HCT116 (cell line): ENCODE results near the gene MARCHF2. TPM values are rescaled to one million over a fixed set of nuclear protein-coding genes. Genes with fewer than 3 reads are reported as not detected.

Experiments used
- ATAC-seq: fragments of 200-7000 bp; cut with Tn5 transposase; 2 replicates; pipeline ENCODE4 v1.9.1; 2020; ENCODE audit warnings: mild to moderate bottlenecking, moderate library complexity
- BruUV-seq: library from RNA; stranded (reverse); fragments of 400-500 nt; replicated peaks from 2 replicates; lab custom pipeline; 2021; lab: Mats Ljungman, UMichigan
- CTCF ChIA-PET: fragments of 300-600 bp; sonication (Branson Sonifier 250); formaldehyde crosslinking; loops from one replicate; lab custom pipeline; 2021; ENCODE audit warnings: antibody characterized with exemption; lab: Charles Lee
- POLR2A ChIA-PET: fragments of 300-600, 350-600 bp; sonication (Branson Sonifier 250); formaldehyde crosslinking; loops from one replicate; lab custom pipeline; 2021; ENCODE audit warnings: antibody characterized with exemption; lab: Charles Lee
- RAD21 ChIA-PET, 2 experiments: fragments of 300-600 bp; sonication (Branson Sonifier 250); formaldehyde crosslinking; loops; one replicate each; lab custom pipeline; 2023; ENCODE audit warnings: low total read pairs in 2 of 2; ENCODE audit not compliant: uncharacterized antibody in 2 of 2, unreplicated experiment in 2 of 2, low non-redundant PET in 1 of 2; lab: Charles Lee
- DNase-seq: peaks from one replicate; pipeline ENCODE4 v3.0.0-alpha.2; 2010; ENCODE audit warnings: low read depth, low spot score
- H2AFZ ChIP-seq: fragments of 200-600 bp; shearing (Covaris generic), sonication (generic); 2 replicates; pipeline ENCODE4 v1.6.1; 2017; ENCODE audit warnings: low read depth, mixed run types, mixed read lengths, antibody characterized with exemption, low read length; ENCODE audit not compliant: poor library complexity, severe bottlenecking
- H3K27ac ChIP-seq: 2 replicates; pipeline ENCODE4 v1.5.1; 2012; ENCODE audit warnings: low read depth, low read length
- H3K27me3 ChIP-seq: fragments of 200-600 bp; sonication (generic); 2 replicates; pipeline ENCODE4 v1.6.1; 2016; ENCODE audit warnings: mixed run types, low read length, mixed read lengths; ENCODE audit not compliant: insufficient read depth
- H3K36me3 ChIP-seq, 2 experiments: fragments of 200-500 bp in 1 of 2; fragments of 200-600 bp in 1 of 2; sonication (Bioruptor generic) in 1 of 2; sonication (generic) in 1 of 2; 2 replicates each; pipeline versions ENCODE4 v1.5.1 to v1.6.1; 2014 to 2016; ENCODE audit warnings: low read length in 2 of 2, inconsistent platforms in 1 of 2, mixed read lengths in 1 of 2, mixed run types in 1 of 2; ENCODE audit not compliant: insufficient read depth in 2 of 2, control insufficient read depth in 1 of 2
- H3K4me1 ChIP-seq, 2 experiments: fragments of 200-600 bp in 1 of 2; sonication (generic) in 1 of 2; 2 replicates each; pipeline versions ENCODE4 v1.5.1 to v1.6.1; 2012 to 2017; ENCODE audit warnings: low read length in 2 of 2, inconsistent platforms in 1 of 2, mild to moderate bottlenecking in 1 of 2, mixed read lengths in 1 of 2, mixed run types in 1 of 2, moderate library complexity in 1 of 2; ENCODE audit not compliant: insufficient read depth in 2 of 2, control insufficient read depth in 1 of 2
- H3K4me2 ChIP-seq: fragments of 200-600 bp; sonication (generic); 2 replicates; pipeline ENCODE4 v1.6.1; 2017; ENCODE audit warnings: mixed run types, low read length, mixed read lengths
- H3K4me3 ChIP-seq, 2 experiments: fragments of 200-600 bp in 1 of 2; sonication (generic) in 1 of 2; replicated peaks in 1 of 2; 2 replicates each; pipeline ENCODE4 v1.5.1; 2011 to 2016; ENCODE audit warnings: low read length in 2 of 2, control low read depth in 1 of 2, low read depth in 1 of 2, mild to moderate bottlenecking in 1 of 2, mixed read lengths in 1 of 2, mixed run types in 1 of 2
- H3K79me2 ChIP-seq: fragments of 200-600 bp; sonication (generic); 2 replicates; pipeline ENCODE4 v1.6.1; 2017; ENCODE audit warnings: mild to moderate bottlenecking, mixed run types, low read length, moderate library complexity, mixed read lengths; ENCODE audit not compliant: insufficient read depth
- H3K9ac ChIP-seq: fragments of 200-600 bp; sonication (generic); 2 replicates; pipeline ENCODE4 v1.6.1; 2016; ENCODE audit warnings: low read length, mixed read lengths
- H3K9me2 ChIP-seq: fragments of 200-600 bp; sonication (generic), shearing (Covaris generic); 2 replicates; pipeline ENCODE4 v1.6.1; 2017; ENCODE audit warnings: mixed run types, mild to moderate bottlenecking, moderate library complexity; ENCODE audit not compliant: insufficient read depth
- H3K9me3 ChIP-seq, 2 experiments: fragments of 200-500 bp in 1 of 2; fragments of 200-600 bp in 1 of 2; sonication (Bioruptor generic) in 1 of 2; sonication (generic) in 1 of 2; 2 replicates each; pipeline ENCODE4 v1.6.1; 2014 to 2017; ENCODE audit warnings: low read length in 2 of 2, mixed read lengths in 2 of 2, inconsistent platforms in 1 of 2, low read depth in 1 of 2, mild to moderate bottlenecking in 1 of 2, mixed run types in 1 of 2, moderate library complexity in 1 of 2; ENCODE audit not compliant: control insufficient read depth in 1 of 2, insufficient read depth in 1 of 2
- H4K20me1 ChIP-seq: fragments of 200-600 bp; sonication (generic), shearing (Covaris generic); 2 replicates; pipeline ENCODE4 v1.6.1; 2017; ENCODE audit warnings: mixed run types, mild to moderate bottlenecking, moderate library complexity; ENCODE audit not compliant: insufficient read depth
- CBX3 ChIP-seq: IDR thresholded peaks from 2 replicates; pipeline ENCODE4 v1.6.1; 2012; ENCODE audit warnings: low read depth
- CEBPB ChIP-seq: IDR thresholded peaks from 2 replicates; pipeline ENCODE4 v1.6.1; 2012; ENCODE audit warnings: low read depth
- EGR1 ChIP-seq: IDR thresholded peaks from 2 replicates; pipeline ENCODE4 v1.6.1; 2012; ENCODE audit warnings: low read depth
- EZH2 ChIP-seq: fragments of 200-600 bp; sonication (generic); IDR thresholded peaks from 2 replicates; pipeline ENCODE4 v1.6.1; 2017; ENCODE audit warnings: antibody characterized with exemption, mixed run types
- EZH2phosphoT487 ChIP-seq: fragments of 200-600 bp; IDR thresholded peaks from 2 replicates; pipeline ENCODE4 v1.6.1; 2018; ENCODE audit warnings: antibody characterized with exemption, borderline replicate concordance
- FOSL1 ChIP-seq: IDR thresholded peaks from 2 replicates; pipeline ENCODE4 v1.6.1; 2012; ENCODE audit warnings: low read depth
- JUND ChIP-seq: IDR thresholded peaks from 2 replicates; pipeline ENCODE4 v1.6.1; 2012
- POLR2A ChIP-seq: IDR thresholded peaks from 2 replicates; pipeline ENCODE4 v1.7.0; 2011; ENCODE audit warnings: borderline replicate concordance; ENCODE audit not compliant: insufficient read depth, insufficient read length; ENCODE audit errors: extremely low read depth
- POLR2AphosphoS5 ChIP-seq: IDR thresholded peaks from 2 replicates; pipeline ENCODE4 v1.6.1; 2011; ENCODE audit warnings: mild to moderate bottlenecking, low read depth, low read length, moderate library complexity
- RAD21 ChIP-seq: IDR thresholded peaks from 2 replicates; pipeline ENCODE4 v1.6.1; 2012; ENCODE audit warnings: low read depth, mild to moderate bottlenecking
- SIN3A ChIP-seq: IDR thresholded peaks from 2 replicates; pipeline ENCODE4 v1.6.1; 2012; ENCODE audit warnings: low read depth
- SRF ChIP-seq: IDR thresholded peaks from 2 replicates; pipeline ENCODE4 v1.6.1; 2012; ENCODE audit warnings: low read depth
- TCF7L2 ChIP-seq: IDR thresholded peaks from 2 replicates; pipeline ENCODE4 v1.7.0; 2011; ENCODE audit warnings: borderline replicate concordance, inconsistent platforms; ENCODE audit not compliant: insufficient read depth, insufficient read length; ENCODE audit errors: extremely low read depth
- YY1 ChIP-seq: IDR thresholded peaks from 2 replicates; pipeline ENCODE4 v1.6.1; 2011; ENCODE audit warnings: low read length, low read depth, moderate library complexity, mild to moderate bottlenecking; ENCODE audit not compliant: insufficient replicate concordance; ENCODE audit errors: extremely low read depth
- ZFX ChIP-seq: fragments of 450-650 bp; IDR thresholded peaks from 2 replicates; pipeline ENCODE4 v1.6.1; 2017
- ZNF274 ChIP-seq: fragments of 200-500 bp; sonication (Bioruptor generic); IDR thresholded peaks from 2 replicates; pipeline ENCODE4 v1.6.1; 2014; ENCODE audit warnings: mild to moderate bottlenecking, low read depth, low read length, inconsistent platforms
- intact Hi-C: fragments of 100-400 bp; cut with micrococcal nuclease; formaldehyde crosslinking; loops from 2 replicates; pipeline ENCODE4 v1.10.0; 2022
- total RNA-seq: library from RNA; stranded (reverse); gene quantifications from one replicate; pipeline ENCODE4 v1.2.1, GENCODE V29; 2021; ENCODE audit not compliant: unreplicated experiment
- TF ChIP-seq, protein P1 (sequence below), 3 experiments: fragments of 200-600 bp in 1 of 3; sonication (generic) in 1 of 3; IDR thresholded peaks in 2 of 3; conservative IDR thresholded peaks in 1 of 3; 2 replicates each; pipeline ENCODE4 v1.5.1; 2012 to 2017; ENCODE audit warnings: low read depth in 2 of 3, low read length in 2 of 3, antibody characterized with exemption in 1 of 3, borderline replicate concordance in 1 of 3, control low read depth in 1 of 3, mild to moderate bottlenecking in 1 of 3, mixed read lengths in 1 of 3, mixed run types in 1 of 3, moderate library complexity in 1 of 3; ENCODE audit not compliant: insufficient read depth in 1 of 3
- TF ChIP-seq, protein P2 (sequence below): IDR thresholded peaks from 2 replicates; pipeline ENCODE4 v1.6.1; 2012

Gene MARCHF2
- total RNA-seq, 1 experiment from 2014 or later, result 22.5 TPM

DNA sequence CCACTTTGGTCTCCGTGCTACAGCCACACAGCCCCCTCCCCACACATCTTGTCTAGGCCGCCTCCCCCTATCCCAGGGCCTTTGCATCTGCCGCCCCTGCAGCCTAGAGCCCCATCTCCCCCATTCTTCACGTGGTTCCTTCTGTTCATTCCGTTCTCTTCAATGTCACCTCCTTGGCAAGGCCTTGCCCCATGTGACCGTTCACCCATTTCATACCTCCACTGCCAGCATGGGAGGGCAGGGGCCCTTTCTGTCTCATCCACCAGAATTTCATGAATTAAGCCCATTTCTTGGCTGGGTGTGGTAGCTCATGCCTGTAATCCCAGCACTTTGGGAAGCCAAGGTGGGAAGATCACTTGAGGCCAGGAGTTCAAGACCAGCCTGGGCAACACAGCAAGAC lies 15.9 kb downstream of the MARCHF2 start (continued):
- TF ChIP-seq EZH2phosphoT487 (no peak), EGR1 (no peak), FOSL1 (no peak), RAD21 (no peak), CBX3 (no peak), EZH2 (no peak), POLR2AphosphoS5 (no peak), JUND (no peak), POLR2A (no peak), SRF (no peak), ZFX (no peak), YY1 (no peak)

DNA sequence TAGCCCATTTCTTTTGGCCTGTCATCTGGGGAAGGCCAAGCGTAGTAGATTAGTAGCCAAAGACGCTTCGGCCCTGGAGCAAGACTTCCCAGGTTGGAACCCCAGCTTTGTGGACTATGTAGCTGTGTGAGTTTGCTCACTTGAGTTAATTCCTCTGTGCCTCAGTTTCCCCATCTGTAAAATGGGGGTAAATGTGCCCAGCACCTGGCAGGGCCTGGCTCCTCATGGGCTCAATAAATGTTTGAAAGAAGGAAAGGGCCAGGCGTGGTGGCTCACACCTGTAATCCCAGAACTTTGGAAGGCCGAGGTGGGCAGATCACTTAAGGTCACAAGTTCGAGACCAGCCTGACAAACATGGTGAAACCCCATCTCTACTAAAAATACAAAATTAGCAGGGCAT lies 16.7 kb downstream of the MARCHF2 start:
- no peak for DNase-seq
- Histone ChIP-seq H2AFZ (no peak overlapping the region), H3K4me3 (no peak overlapping the region), H3K9me3 (no peaks in the 10 kb centered on the region), H4K20me1 (no peaks in the 10 kb centered on the region), H3K4me2 (no peak overlapping the region), H3K9ac (no peak overlapping the region), H3K27ac (no peak overlapping the region), H3K9me2 (no peaks in the 10 kb centered on the region), H3K79me2 (no peaks in the 10 kb centered on the region), H3K27me3 (no peaks in the 10 kb centered on the region), H3K36me3 (no peaks in the 10 kb centered on the region), H3K4me1 (peaks cover under 1 to 3% of the 10 kb centered on the region in 2 experiments; a peak in 1 of 4 replicates)
- POLR2A ChIA-PET, result no interaction called here
- intact Hi-C loops, result no loop called here
- RAD21 ChIA-PET, result no interaction called here
- ATAC-seq, result no peak
- TF ChIP-seq EGR1 (no peak), SRF (no peak), RAD21 (no peak), ZNF274 (no peak), POLR2AphosphoS5 (no peak), CEBPB (no peak), EZH2 (no peak), JUND (no peak), FOSL1 (no peak), ZFX (no peak), TCF7L2 (no peak), CBX3 (no peak), SIN3A (no peak)
- TF ChIP-seq, protein P1, sequence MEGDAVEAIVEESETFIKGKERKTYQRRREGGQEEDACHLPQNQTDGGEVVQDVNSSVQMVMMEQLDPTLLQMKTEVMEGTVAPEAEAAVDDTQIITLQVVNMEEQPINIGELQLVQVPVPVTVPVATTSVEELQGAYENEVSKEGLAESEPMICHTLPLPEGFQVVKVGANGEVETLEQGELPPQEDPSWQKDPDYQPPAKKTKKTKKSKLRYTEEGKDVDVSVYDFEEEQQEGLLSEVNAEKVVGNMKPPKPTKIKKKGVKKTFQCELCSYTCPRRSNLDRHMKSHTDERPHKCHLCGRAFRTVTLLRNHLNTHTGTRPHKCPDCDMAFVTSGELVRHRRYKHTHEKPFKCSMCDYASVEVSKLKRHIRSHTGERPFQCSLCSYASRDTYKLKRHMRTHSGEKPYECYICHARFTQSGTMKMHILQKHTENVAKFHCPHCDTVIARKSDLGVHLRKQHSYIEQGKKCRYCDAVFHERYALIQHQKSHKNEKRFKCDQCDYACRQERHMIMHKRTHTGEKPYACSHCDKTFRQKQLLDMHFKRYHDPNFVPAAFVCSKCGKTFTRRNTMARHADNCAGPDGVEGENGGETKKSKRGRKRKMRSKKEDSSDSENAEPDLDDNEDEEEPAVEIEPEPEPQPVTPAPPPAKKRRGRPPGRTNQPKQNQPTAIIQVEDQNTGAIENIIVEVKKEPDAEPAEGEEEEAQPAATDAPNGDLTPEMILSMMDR (IDR thresholded peaks at IDR 0.05 in 2 of 3, conservative IDR thresholded peaks at IDR 0.05 in 1 of 3; ENCODE audit: borderline replicate concordance in 1 of 3, insufficient read depth in 1 of 3, low read depth in 2 of 3, low read length in 2 of 3), result no peak
- TF ChIP-seq, protein P2, sequence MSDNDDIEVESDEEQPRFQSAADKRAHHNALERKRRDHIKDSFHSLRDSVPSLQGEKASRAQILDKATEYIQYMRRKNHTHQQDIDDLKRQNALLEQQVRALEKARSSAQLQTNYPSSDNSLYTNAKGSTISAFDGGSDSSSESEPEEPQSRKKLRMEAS, result no peak
- no TSS peak for BruUV-seq
- CTCF ChIA-PET, result no interaction called here
